Measurements from ENCODE around the gene UBE2E2. TPM values are rescaled to one million over a fixed set of nuclear protein-coding genes. Genes with fewer than 3 reads are reported as not detected.

The UBE2E2 gene
- total RNA-seq, 1 donor from 2014 or later = 115 TPM

DNA sequence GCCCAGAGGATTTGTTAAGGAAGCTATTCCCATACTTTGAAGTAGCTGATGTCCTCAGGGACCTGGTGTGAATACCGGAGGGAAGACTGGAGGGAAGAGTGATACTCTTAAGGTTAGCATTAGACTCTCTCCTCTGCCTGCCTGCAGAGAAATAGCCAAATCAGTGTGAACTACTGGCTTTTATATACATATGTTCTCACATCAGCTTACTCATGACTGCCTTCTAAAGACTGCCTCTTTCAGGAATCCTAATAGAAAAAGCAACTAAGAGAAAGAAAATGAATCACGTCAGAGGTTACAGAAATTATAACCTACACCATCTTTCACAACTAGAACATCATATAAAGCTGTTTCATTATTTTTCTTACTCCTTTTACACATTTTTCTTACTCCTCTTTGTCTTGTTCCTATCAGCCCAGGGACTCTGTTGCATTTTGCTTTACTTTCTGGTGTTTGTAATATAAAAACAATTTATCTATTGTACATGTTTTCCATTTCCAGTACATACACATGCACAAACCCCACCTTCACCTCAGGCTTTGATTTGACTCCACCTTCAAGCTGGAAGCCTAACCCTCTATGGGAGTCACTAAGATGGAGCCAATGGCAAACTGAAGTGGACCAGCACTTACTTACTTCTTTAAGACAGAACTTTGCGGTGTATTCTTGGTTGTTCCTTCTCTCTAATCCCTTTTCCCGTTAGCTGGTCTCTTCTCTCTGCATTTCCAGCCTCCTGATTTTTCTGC, 345.0 kb downstream of the UBE2E2 start:
- H3K36me3 ChIP-seq (ENCODE audit: control insufficient read depth in 3 of 3, insufficient read depth in 3 of 3, low read length in 3 of 3) = no peaks in the 10 kb centered on the region
- H3K9me3 ChIP-seq (ENCODE audit: control insufficient read depth in 3 of 3, low read length in 3 of 3) = no peaks in the 10 kb centered on the region
- H3K4me3 ChIP-seq (ENCODE audit: low read length in 3 of 3) = no peak overlapping the region
- H3K4me1 ChIP-seq (ENCODE audit: control insufficient read depth in 3 of 3, insufficient read depth in 3 of 3, low read length in 3 of 3) = no peaks in the 10 kb centered on the region
- no peak overlapping the region for H3K27ac ChIP-seq (ENCODE audit: low read depth, low read length)
- no peaks in the 10 kb centered on the region for H3K27me3 ChIP-seq (ENCODE audit: control insufficient read depth in 3 of 3, insufficient read depth in 3 of 3, low read length in 3 of 3)
- no peak overlapping the region for H3K9ac ChIP-seq (ENCODE audit: low read depth in 1 of 3, low read length in 3 of 3)

DNA sequence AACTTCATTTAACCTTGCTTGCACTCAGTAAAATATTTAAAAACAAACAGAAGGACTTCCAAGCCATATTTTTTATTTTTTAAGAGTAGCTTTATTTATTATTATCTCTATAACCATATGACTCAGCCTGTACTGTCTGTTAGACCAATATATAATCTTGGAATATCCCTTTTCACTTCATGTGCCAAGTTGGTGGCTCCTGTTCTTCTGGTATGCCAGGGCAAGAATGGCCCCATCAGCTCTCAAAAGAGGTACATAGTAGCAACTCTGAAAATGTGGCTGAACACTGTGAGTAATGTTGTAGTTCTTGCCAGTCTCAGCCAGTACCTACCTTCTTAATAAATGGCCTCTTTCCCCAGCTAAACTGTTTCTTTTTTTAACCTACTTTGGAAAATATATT, 345.6 kb downstream of the UBE2E2 start:
- Histone ChIP-seq H3K27me3 (ENCODE audit: control insufficient read depth in 3 of 3, insufficient read depth in 3 of 3, low read length in 3 of 3) (no peaks in the 10 kb centered on the region), H3K27ac (ENCODE audit: low read depth, low read length) (no peak overlapping the region), H3K4me1 (ENCODE audit: control insufficient read depth in 3 of 3, insufficient read depth in 3 of 3, low read length in 3 of 3) (no peaks in the 10 kb centered on the region), H3K4me3 (ENCODE audit: low read length in 3 of 3) (no peak overlapping the region), H3K36me3 (ENCODE audit: control insufficient read depth in 3 of 3, insufficient read depth in 3 of 3, low read length in 3 of 3) (no peaks in the 10 kb centered on the region), H3K9me3 (ENCODE audit: control insufficient read depth in 3 of 3, low read length in 3 of 3) (no peaks in the 10 kb centered on the region), H3K9ac (ENCODE audit: low read depth in 1 of 3, low read length in 3 of 3) (no peak overlapping the region)

DNA sequence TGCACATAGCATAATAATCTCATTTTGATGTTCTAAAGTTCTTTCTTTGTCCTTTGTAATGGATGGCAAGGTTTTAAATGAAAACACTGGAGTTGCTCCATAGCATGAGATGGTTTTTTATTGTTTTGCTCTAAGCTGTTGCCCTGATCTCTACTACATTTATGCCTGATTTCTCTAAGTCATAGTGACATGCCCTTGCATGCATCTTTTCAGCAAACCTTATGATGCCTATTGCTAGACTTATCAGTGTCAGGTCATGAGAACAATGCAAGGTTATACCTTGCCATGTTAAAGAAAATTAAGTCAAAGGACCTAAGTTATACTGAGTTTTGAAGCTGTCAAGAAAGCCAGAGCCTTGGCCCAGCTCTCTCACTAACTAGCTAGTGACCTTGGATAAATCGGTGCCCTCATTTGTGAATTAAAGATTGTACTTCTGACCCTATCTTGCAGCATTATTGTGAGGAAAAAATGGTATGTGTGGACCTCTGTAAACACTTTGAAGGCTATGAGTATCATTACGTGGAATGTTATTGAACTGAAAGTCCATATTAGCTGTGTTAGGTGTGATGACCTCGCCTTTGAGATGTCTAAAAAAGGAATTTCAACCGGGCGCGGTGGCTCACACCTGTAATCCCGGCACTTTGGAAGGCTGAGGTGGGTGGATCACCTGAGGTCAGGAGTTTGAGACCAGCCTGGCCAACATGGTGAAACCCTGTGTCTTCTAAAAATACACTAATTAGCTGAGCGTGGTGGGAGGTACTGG, 346.2 kb downstream of the UBE2E2 start:
- Histone ChIP-seq H3K27me3 (ENCODE audit: control insufficient read depth in 3 of 3, insufficient read depth in 3 of 3, low read length in 3 of 3) (no peaks in the 10 kb centered on the region), H3K4me3 (ENCODE audit: low read length in 3 of 3) (no peak overlapping the region), H3K4me1 (ENCODE audit: control insufficient read depth in 3 of 3, insufficient read depth in 3 of 3, low read length in 3 of 3) (no peaks in the 10 kb centered on the region), H3K27ac (ENCODE audit: low read depth, low read length) (no peak overlapping the region), H3K36me3 (ENCODE audit: control insufficient read depth in 3 of 3, insufficient read depth in 3 of 3, low read length in 3 of 3) (no peaks in the 10 kb centered on the region), H3K9me3 (ENCODE audit: control insufficient read depth in 3 of 3, low read length in 3 of 3) (no peaks in the 10 kb centered on the region), H3K9ac (ENCODE audit: low read depth in 1 of 3, low read length in 3 of 3) (no peak overlapping the region)

DNA sequence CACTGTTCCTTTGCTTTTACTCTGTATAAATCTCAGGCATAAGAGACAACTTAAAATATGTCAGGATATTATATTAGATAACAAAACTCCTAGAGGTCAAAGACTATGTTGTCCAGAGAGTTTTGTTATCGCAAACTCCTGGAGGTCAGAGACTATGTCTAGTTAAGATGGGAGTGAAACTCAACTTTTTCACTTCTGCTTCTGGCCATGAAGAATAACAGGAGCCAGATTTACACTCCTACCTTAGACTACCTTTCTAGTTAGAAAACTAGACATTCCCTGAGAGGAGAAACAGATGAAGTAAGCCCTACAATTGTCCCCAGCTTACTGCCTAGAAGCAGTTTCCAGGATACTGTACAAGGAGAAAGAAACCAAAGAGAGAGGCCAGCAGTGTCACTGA, 347.3 kb downstream of the UBE2E2 start:
- no peaks in the 10 kb centered on the region for H3K4me1 ChIP-seq (ENCODE audit: control insufficient read depth in 3 of 3, insufficient read depth in 3 of 3, low read length in 3 of 3)
- H3K9me3 ChIP-seq (ENCODE audit: control insufficient read depth in 3 of 3, low read length in 3 of 3) = no peaks in the 10 kb centered on the region
- no peak overlapping the region for H3K9ac ChIP-seq (ENCODE audit: low read depth in 1 of 3, low read length in 3 of 3)
- H3K36me3 ChIP-seq (ENCODE audit: control insufficient read depth in 3 of 3, insufficient read depth in 3 of 3, low read length in 3 of 3) = no peaks in the 10 kb centered on the region
- H3K27ac ChIP-seq (ENCODE audit: low read depth, low read length) = no peak overlapping the region
- H3K27me3 ChIP-seq (ENCODE audit: control insufficient read depth in 3 of 3, insufficient read depth in 3 of 3, low read length in 3 of 3) = no peaks in the 10 kb centered on the region
- no peak overlapping the region for H3K4me3 ChIP-seq (ENCODE audit: low read length in 3 of 3)

DNA sequence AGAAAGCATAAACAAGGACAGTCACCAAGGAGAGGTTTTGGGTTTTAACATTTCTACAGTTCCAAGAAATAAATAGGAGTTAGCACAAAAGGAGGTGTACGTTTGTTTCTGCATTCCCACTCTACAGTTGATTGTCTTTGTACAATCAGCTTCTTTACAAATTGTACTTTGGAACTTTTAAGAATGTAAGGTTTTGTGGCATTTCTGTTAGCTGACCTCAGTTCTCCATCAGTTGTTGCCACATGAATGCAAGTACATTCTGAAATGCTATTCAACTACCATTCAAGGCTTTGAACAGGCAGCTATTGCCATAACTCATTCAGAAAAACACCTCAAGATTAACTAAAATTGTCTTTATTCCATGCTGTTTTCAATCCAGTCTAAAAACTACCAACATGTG, 349.4 kb downstream of the UBE2E2 start:
- H3K9ac ChIP-seq (ENCODE audit: low read depth in 1 of 3, low read length in 3 of 3) = no peak overlapping the region
- H3K4me1 ChIP-seq (ENCODE audit: control insufficient read depth in 3 of 3, insufficient read depth in 3 of 3, low read length in 3 of 3) = no peaks in the 10 kb centered on the region
- H3K4me3 ChIP-seq (ENCODE audit: low read length in 3 of 3) = no peak overlapping the region
- H3K27ac ChIP-seq (ENCODE audit: low read depth, low read length) = no peak overlapping the region
- H3K36me3 ChIP-seq (ENCODE audit: control insufficient read depth in 3 of 3, insufficient read depth in 3 of 3, low read length in 3 of 3) = no peaks in the 10 kb centered on the region
- no peaks in the 10 kb centered on the region for H3K9me3 ChIP-seq (ENCODE audit: control insufficient read depth in 3 of 3, low read length in 3 of 3)
- H3K27me3 ChIP-seq (ENCODE audit: control insufficient read depth in 3 of 3, insufficient read depth in 3 of 3, low read length in 3 of 3) = no peaks in the 10 kb centered on the region

DNA sequence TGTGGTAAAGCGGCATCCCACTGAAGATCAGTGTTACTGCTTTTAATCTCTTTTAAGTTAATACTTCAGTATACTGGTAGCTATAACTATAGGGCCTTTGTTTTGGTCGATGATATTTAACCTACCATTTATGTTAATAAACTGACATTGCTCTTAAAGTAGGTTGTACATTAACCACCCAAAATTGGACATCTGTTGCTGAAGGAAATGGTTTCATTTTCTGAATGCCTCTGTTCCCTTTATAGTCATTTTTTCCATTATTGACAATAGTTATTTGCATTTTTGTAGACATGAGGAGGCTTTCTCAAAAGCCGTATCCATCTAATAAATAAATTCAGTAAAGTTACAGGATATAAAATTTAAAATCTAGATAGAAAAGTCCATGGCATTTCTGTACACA, 350.2 kb downstream of the UBE2E2 start:
- no peaks in the 10 kb centered on the region for H3K27me3 ChIP-seq (ENCODE audit: control insufficient read depth in 3 of 3, insufficient read depth in 3 of 3, low read length in 3 of 3)
- H3K4me3 ChIP-seq (ENCODE audit: low read length in 3 of 3) = no peak overlapping the region

DNA sequence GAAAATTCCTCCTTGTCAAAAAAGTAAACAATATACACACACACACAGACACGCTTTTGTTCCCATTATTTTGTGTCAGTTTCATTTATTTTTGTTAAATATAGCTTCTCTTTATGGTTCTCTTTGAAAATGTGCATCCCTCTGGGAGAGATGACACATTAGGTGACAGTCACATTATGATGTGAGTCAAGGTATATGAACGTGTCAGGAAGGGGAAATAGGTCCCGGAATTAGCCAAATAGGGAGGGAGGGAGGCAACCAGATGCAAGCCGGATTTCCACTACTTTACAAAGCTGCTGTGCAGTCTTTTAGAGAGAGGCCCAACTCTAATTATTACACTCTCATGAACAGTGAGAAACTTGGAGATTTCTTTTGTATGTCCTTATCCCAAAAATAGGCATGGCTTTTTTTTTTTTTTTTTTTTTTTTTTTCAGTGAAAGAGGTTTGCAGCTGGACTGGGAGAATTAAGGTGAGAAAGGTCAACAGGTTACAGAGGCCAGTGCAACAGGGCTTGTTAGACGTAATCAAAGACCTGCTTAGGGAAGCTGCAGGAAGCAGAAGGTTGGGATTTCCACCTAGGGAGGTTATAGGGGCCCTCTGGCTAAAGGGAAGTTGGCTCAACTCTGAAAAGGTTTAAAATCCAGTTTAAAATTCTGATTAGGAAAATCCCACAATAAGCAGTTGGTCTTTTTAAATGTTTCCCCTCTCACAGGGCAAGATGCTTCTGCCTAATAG, 362.1 kb downstream of the UBE2E2 start:
- Histone ChIP-seq H3K9me3 (ENCODE audit: control insufficient read depth in 3 of 3, low read length in 3 of 3) (no peaks in the 10 kb centered on the region), H3K9ac (ENCODE audit: low read depth in 1 of 3, low read length in 3 of 3) (no peak overlapping the region), H3K36me3 (ENCODE audit: control insufficient read depth in 3 of 3, insufficient read depth in 3 of 3, low read length in 3 of 3) (no peaks in the 10 kb centered on the region), H3K27ac (ENCODE audit: low read depth, low read length) (no peak overlapping the region), H3K4me3 (ENCODE audit: low read length in 3 of 3) (no peak overlapping the region), H3K4me1 (ENCODE audit: control insufficient read depth in 3 of 3, insufficient read depth in 3 of 3, low read length in 3 of 3) (peaks cover 0 to 14% (median 4%) of the 10 kb centered on the region in 3 donors), H3K27me3 (ENCODE audit: control insufficient read depth in 3 of 3, insufficient read depth in 3 of 3, low read length in 3 of 3) (no peaks in the 10 kb centered on the region)

More for the DNA sequence above, 350.2 kb downstream of the UBE2E2 start:
- H3K36me3 ChIP-seq (ENCODE audit: control insufficient read depth in 3 of 3, insufficient read depth in 3 of 3, low read length in 3 of 3) = no peaks in the 10 kb centered on the region
- H3K9me3 ChIP-seq (ENCODE audit: control insufficient read depth in 3 of 3, low read length in 3 of 3) = no peaks in the 10 kb centered on the region
- H3K4me1 ChIP-seq (ENCODE audit: control insufficient read depth in 3 of 3, insufficient read depth in 3 of 3, low read length in 3 of 3) = no peaks in the 10 kb centered on the region
- no peak overlapping the region for H3K9ac ChIP-seq (ENCODE audit: low read depth in 1 of 3, low read length in 3 of 3)
- H3K27ac ChIP-seq (ENCODE audit: low read depth, low read length) = no peak overlapping the region

DNA sequence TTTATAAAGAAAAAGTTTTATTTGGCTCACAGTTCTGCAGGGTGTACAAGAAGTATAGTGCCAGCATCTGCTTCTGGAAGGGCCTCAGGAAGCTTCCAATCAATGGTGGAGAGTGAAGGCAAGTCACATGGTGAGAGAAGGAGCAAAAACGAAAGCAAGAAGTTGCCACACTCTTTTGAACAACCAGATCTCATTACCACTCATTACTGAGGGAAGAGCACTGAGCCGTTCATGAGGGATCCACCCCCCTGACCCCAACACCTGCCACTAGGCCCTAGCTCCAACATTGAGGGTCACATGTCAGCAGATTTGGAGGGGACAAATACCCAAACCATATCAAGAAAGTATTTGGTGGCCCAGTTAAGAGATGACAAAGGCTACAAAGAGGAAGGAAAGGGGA, 363.4 kb downstream of the UBE2E2 start:
- Histone ChIP-seq H3K27me3 (ENCODE audit: control insufficient read depth in 3 of 3, insufficient read depth in 3 of 3, low read length in 3 of 3) (no peaks in the 10 kb centered on the region), H3K27ac (ENCODE audit: low read depth, low read length) (no peak overlapping the region), H3K4me1 (ENCODE audit: control insufficient read depth in 3 of 3, insufficient read depth in 3 of 3, low read length in 3 of 3) (peaks cover 0 to 14% (median 4%) of the 10 kb centered on the region in 3 donors), H3K4me3 (ENCODE audit: low read length in 3 of 3) (no peak overlapping the region), H3K9ac (ENCODE audit: low read depth in 1 of 3, low read length in 3 of 3) (no peak overlapping the region), H3K36me3 (ENCODE audit: control insufficient read depth in 3 of 3, insufficient read depth in 3 of 3, low read length in 3 of 3) (no peaks in the 10 kb centered on the region), H3K9me3 (ENCODE audit: control insufficient read depth in 3 of 3, low read length in 3 of 3) (no peaks in the 10 kb centered on the region)

DNA sequence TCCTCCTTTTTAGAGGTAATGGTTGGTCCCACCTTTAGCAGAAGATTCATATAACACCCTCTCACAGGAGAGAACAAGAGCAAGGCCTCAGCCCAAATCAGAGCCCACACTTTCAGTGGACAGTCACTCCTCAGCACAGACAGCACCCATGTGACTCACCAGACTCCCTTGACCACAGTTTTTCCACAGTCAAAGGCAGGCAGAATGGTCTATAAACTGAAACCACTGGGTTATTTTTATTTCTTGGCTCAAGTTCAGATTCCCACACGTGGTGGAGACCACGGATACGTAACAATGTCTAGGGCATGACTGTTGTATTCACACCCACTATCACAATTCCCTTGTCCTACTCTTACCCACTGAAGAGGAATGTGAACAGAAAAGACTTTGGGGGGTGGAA, 364.8 kb downstream of the UBE2E2 start:
- no peaks in the 10 kb centered on the region for H3K27me3 ChIP-seq (ENCODE audit: control insufficient read depth in 3 of 3, insufficient read depth in 3 of 3, low read length in 3 of 3)
- H3K36me3 ChIP-seq (ENCODE audit: control insufficient read depth in 3 of 3, insufficient read depth in 3 of 3, low read length in 3 of 3) = no peaks in the 10 kb centered on the region
- peaks cover 0 to 14% (median 4%) of the 10 kb centered on the region in 3 donors for H3K4me1 ChIP-seq (ENCODE audit: control insufficient read depth in 3 of 3, insufficient read depth in 3 of 3, low read length in 3 of 3)
- no peaks in the 10 kb centered on the region for H3K9me3 ChIP-seq (ENCODE audit: control insufficient read depth in 3 of 3, low read length in 3 of 3)
- H3K27ac ChIP-seq (ENCODE audit: low read depth, low read length) = peak overlapping the region; percentile 7
- H3K4me3 ChIP-seq (ENCODE audit: low read length in 3 of 3) = no peak overlapping the region
- H3K9ac ChIP-seq (ENCODE audit: low read depth in 1 of 3, low read length in 3 of 3) = no peak overlapping the region

DNA sequence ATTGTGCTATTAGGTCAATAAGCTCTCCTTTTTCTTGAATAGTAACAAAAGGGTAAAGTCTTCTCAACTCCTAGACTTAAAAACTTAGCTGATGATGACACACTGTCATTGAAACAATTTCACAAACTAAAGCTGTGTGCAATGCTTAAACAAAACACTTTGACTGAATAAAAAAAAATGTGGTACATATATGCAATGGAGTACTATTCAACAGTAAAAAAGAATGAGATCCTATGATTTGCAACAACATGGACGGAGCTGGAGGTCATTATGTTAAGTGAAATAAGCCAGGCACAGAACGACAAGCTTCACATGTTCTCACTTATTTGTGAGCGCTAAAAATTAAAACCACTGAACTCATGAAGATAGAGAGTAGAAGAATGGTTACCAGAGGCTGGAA, 370.7 kb downstream of the UBE2E2 start:
- H3K27me3 ChIP-seq (ENCODE audit: control insufficient read depth in 3 of 3, insufficient read depth in 3 of 3, low read length in 3 of 3) = no peaks in the 10 kb centered on the region
- no peak overlapping the region for H3K4me3 ChIP-seq (ENCODE audit: low read length in 3 of 3)
- H3K36me3 ChIP-seq (ENCODE audit: control insufficient read depth in 3 of 3, insufficient read depth in 3 of 3, low read length in 3 of 3) = no peaks in the 10 kb centered on the region
- H3K9me3 ChIP-seq (ENCODE audit: control insufficient read depth in 3 of 3, low read length in 3 of 3) = no peaks in the 10 kb centered on the region
- no peak overlapping the region for H3K27ac ChIP-seq (ENCODE audit: low read depth, low read length)
- H3K9ac ChIP-seq (ENCODE audit: low read depth in 1 of 3, low read length in 3 of 3) = no peak overlapping the region
- no peaks in the 10 kb centered on the region for H3K4me1 ChIP-seq (ENCODE audit: control insufficient read depth in 3 of 3, insufficient read depth in 3 of 3, low read length in 3 of 3)
